Measurements from ENCODE around the gene SPTBN4. TPM values are rescaled to one million over a fixed set of nuclear protein-coding genes. Genes with fewer than 3 reads are reported as not detected.

SPTBN4 gene
- total and polyA plus RNA-seq, 9 donors: 2.2 to 11.6 (median 6.2) TPM

GRCh38 chr19:40529093-40529954, 62.5 kb downstream of the SPTBN4 start:
- H3K4me3 ChIP-seq: peak overlapping the region; percentile 39
- WGBS, 3 donors: 2 to 3% (median 3%) methylated on average over 50 to 54 of the region's 54 CpGs
- no peaks in the 10 kb centered on the region for H3K27me3 ChIP-seq
- TF ChIP-seq, protein P1, sequence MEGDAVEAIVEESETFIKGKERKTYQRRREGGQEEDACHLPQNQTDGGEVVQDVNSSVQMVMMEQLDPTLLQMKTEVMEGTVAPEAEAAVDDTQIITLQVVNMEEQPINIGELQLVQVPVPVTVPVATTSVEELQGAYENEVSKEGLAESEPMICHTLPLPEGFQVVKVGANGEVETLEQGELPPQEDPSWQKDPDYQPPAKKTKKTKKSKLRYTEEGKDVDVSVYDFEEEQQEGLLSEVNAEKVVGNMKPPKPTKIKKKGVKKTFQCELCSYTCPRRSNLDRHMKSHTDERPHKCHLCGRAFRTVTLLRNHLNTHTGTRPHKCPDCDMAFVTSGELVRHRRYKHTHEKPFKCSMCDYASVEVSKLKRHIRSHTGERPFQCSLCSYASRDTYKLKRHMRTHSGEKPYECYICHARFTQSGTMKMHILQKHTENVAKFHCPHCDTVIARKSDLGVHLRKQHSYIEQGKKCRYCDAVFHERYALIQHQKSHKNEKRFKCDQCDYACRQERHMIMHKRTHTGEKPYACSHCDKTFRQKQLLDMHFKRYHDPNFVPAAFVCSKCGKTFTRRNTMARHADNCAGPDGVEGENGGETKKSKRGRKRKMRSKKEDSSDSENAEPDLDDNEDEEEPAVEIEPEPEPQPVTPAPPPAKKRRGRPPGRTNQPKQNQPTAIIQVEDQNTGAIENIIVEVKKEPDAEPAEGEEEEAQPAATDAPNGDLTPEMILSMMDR (IDR thresholded peaks at IDR 0.05): peak; percentile 93 to 98 (median 98)
- TF ChIP-seq POLR2A (IDR thresholded peaks at IDR 0.05): no peak
- intact Hi-C loops (cut with DNase I): loop anchor here in 3 of 4 donors (5.0 kb wide), 1 partner anchor 68 kb away; no protein-coding TSS in a partner anchor
- peaks cover 0 to 3% of the 10 kb centered on the region in 2 donors for H3K9me3 ChIP-seq
- peak; percentile 80 to 92 (median 88) for DNase-seq
- no peak overlapping the region for H3K27ac ChIP-seq
- H3K4me1 ChIP-seq (ENCODE audit: insufficient read depth): no peaks in the 10 kb centered on the region
- H3K36me3 ChIP-seq: no peaks in the 10 kb centered on the region

DNA sequence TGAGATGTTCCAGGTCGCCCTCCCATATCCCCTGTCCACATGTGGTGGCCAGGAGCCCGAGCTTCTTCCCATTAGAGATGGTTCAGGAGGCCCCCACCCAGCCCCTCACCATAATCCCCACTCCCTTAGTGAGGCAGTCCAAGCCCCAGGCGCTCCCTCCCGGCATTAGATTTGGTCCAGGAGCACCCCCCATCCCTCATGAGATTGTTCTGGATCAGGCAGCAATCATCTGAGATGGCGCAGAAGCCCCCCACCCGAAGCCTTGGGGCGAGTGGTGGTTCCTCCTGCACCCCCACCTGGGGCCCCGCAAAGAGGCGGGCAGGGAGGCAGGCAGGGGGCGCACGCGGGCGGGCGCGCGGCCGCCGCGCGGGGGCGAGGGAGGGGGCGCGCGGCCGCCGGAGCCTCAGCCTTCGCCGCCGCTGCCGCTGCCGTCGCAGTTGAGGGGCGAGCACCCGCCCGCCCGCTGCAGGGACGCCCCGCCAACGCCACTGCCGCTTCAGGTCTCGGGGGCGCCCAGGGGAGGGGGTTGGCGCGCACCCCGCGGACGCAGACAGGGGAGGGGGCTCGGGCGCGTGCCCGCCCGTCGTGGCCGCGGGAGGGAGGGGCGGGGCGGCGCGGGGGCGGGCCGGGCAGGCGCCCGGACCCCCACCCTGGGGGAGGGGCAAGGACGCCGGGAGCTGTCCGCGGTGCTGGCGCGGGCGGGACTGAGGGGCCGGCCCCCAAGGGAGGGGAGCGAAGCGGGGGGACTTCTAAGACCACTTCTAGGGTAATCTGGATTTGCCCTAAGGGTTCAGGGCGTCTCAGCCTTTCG, 63.5 kb downstream of the SPTBN4 start:
- 4 to 5% (median 4%) methylated on average over 41 to 70 of the region's 75 CpGs for WGBS, 3 donors
- TF ChIP-seq, protein P1 (IDR thresholded peaks at IDR 0.05): no peak
- TF ChIP-seq EP300 (IDR thresholded peaks at IDR 0.05) (no peak), POLR2A (IDR thresholded peaks at IDR 0.05) (no peak)
- intact Hi-C loops (cut with DNase I): loop anchor here in 1 of 4 donors (10.0 kb wide), 1 partner anchor 65 kb away; no protein-coding TSS in a partner anchor
- DNase-seq: peak; percentile 33 to 72 (median 59)
- no peaks in the 10 kb centered on the region for H3K4me1 ChIP-seq (ENCODE audit: insufficient read depth)
- H3K27me3 ChIP-seq: no peaks in the 10 kb centered on the region
- H3K36me3 ChIP-seq: no peaks in the 10 kb centered on the region
- H3K9me3 ChIP-seq: peaks cover 0 to 4% of the 10 kb centered on the region in 2 donors
- no peak overlapping the region for H3K4me3 ChIP-seq
- no peak overlapping the region for H3K27ac ChIP-seq

GRCh38 chr19:40533508-40533907, 66.7 kb downstream of the SPTBN4 start:
- H3K9me3 ChIP-seq: peaks cover 0 to 4% of the 10 kb centered on the region in 2 donors
- H3K27me3 ChIP-seq: no peaks in the 10 kb centered on the region
- 90 to 92% (median 91%) methylated on average over 2 of the region's 2 CpGs for WGBS, 3 donors
- no peaks in the 10 kb centered on the region for H3K36me3 ChIP-seq
- TF ChIP-seq, protein P1 (IDR thresholded peaks at IDR 0.05): no peak
- TF ChIP-seq EP300 (IDR thresholded peaks at IDR 0.05) (no peak), POLR2A (IDR thresholded peaks at IDR 0.05) (no peak)
- no peaks in the 10 kb centered on the region for H3K4me1 ChIP-seq (ENCODE audit: insufficient read depth)
- H3K4me3 ChIP-seq: no peak overlapping the region
- no peak for DNase-seq
- intact Hi-C loops (cut with DNase I): loop anchor here in 1 of 4 donors (10.0 kb wide), 1 partner anchor 61 kb away; no protein-coding TSS in a partner anchor
- no peak overlapping the region for H3K27ac ChIP-seq

DNA sequence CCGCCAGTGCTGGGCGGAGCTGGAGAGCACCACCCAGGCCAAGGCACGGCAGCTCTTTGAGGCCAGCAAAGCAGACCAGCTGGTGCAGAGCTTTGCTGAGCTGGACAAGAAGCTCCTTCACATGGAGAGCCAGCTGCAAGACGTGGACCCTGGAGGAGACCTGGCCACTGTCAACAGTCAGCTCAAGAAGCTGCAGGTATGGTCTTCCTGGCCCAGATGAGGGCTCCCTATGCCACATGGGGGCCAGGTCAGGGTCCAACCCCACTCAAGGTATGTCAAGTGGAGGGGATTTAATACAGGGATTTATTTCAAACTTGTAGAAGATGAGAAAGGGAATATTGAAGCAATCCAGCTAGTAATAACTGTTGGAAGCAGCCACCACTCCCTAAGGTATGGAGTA, 67.3 kb downstream of the SPTBN4 start:
- H3K4me1 ChIP-seq (ENCODE audit: insufficient read depth): no peaks in the 10 kb centered on the region
- no peak overlapping the region for H3K27ac ChIP-seq
- no peak overlapping the region for H3K4me3 ChIP-seq
- TF ChIP-seq POLR2A (IDR thresholded peaks at IDR 0.05) (no peak), EP300 (IDR thresholded peaks at IDR 0.05) (no peak)
- TF ChIP-seq, protein P1 (IDR thresholded peaks at IDR 0.05): no peak
- H3K36me3 ChIP-seq: no peaks in the 10 kb centered on the region
- intact Hi-C loops (cut with DNase I): loop anchor here in 1 of 4 donors (10.0 kb wide), 1 partner anchor 61 kb away; no protein-coding TSS in a partner anchor
- no peaks in the 10 kb centered on the region for H3K27me3 ChIP-seq
- 84 to 86% (median 85%) methylated on average over 4 of the region's 4 CpGs for WGBS, 3 donors
- H3K9me3 ChIP-seq: peaks cover 0 to 4% of the 10 kb centered on the region in 2 donors
- DNase-seq: no peak

All from ovary (tissue), 9 donors.